Naive thymus-derived CD4-positive, alpha-beta T cell (primary cell): ENCODE measurements around the gene SHCBP1L. TPM values are rescaled to one million over a fixed set of nuclear protein-coding genes. Genes with fewer than 3 reads are reported as not detected.

ENCODE experiments used
- ATAC-seq: fragments of 150-1000 bp; cut with Tn5 transposase; 2 replicates; pipeline ENCODE4 v1.10.0; 2021; ENCODE audit warnings: mild to moderate bottlenecking, moderate library complexity
- CTCF ChIA-PET: fragments of 350-600 bp; sonication (Branson Sonifier 250); formaldehyde crosslinking; loops from one replicate; lab custom pipeline; 2021; ENCODE audit warnings: antibody characterized with exemption; lab: Charles Lee
- POLR2A ChIA-PET: fragments of 350-600 bp; sonication (Branson Sonifier 250); formaldehyde crosslinking; loops from one replicate; lab custom pipeline; 2021; ENCODE audit warnings: antibody characterized with exemption, inconsistent platforms; lab: Charles Lee
- DNase-seq, 9 donors: peaks; one replicate each; pipeline versions ENCODE4 v3.0.0 to v3.0.0-alpha.2; 2020 to 2022; ENCODE audit warnings: mixed read lengths in 1 of 9
- H3K27ac ChIP-seq: one replicate; pipeline ENCODE4 v1.7.0; 2013; ENCODE audit warnings: mild to moderate bottlenecking, low read depth, low read length, moderate library complexity
- H3K27me3 ChIP-seq, 2 donors: one replicate each; pipeline ENCODE4 v1.7.0; 2013; ENCODE audit warnings: low read length in 2 of 2, mild to moderate bottlenecking in 2 of 2, moderate library complexity in 2 of 2; ENCODE audit not compliant: control insufficient read depth in 2 of 2, insufficient read depth in 2 of 2
- H3K36me3 ChIP-seq, 3 experiments: 1 replicate in 2 of 3; 2 replicates in 1 of 3; pipeline ENCODE4 v1.7.0; 2013; ENCODE audit warnings: low read length in 3 of 3, mild to moderate bottlenecking in 3 of 3, moderate library complexity in 1 of 3; ENCODE audit not compliant: insufficient read depth in 3 of 3, control insufficient read depth in 2 of 3
- H3K4me1 ChIP-seq, 2 donors: one replicate each; pipeline ENCODE4 v1.7.0; 2013; ENCODE audit warnings: low read length in 2 of 2, mild to moderate bottlenecking in 2 of 2, moderate library complexity in 1 of 2; ENCODE audit not compliant: control insufficient read depth in 2 of 2, insufficient read depth in 2 of 2
- H3K4me3 ChIP-seq: 2 replicates; pipeline ENCODE4 v1.7.0; 2013; ENCODE audit warnings: mild to moderate bottlenecking, low read length
- H3K9me3 ChIP-seq, 3 experiments: 1 replicate in 2 of 3; 2 replicates in 1 of 3; pipeline ENCODE4 v1.7.0; 2013; ENCODE audit warnings: low read length in 3 of 3; ENCODE audit not compliant: control insufficient read depth in 2 of 3
- H3K27ac Mint-ChIP-seq, 9 donors: one replicate each; pipeline ENCODE4 v1.8.0; 2020 to 2022; ENCODE audit warnings: mixed read lengths in 9 of 9, mild to moderate bottlenecking in 8 of 9, moderate library complexity in 5 of 9, inconsistent platforms in 2 of 9
- H3K27me3 Mint-ChIP-seq, 5 donors: one replicate each; pipeline ENCODE4 v1.8.0; 2021 to 2022; ENCODE audit warnings: mixed read lengths in 5 of 5, mild to moderate bottlenecking in 1 of 5
- H3K36me3 Mint-ChIP-seq, 5 donors: one replicate each; pipeline ENCODE4 v1.8.0; 2020 to 2022; ENCODE audit warnings: mixed read lengths in 5 of 5, mild to moderate bottlenecking in 3 of 5, inconsistent platforms in 1 of 5
- H3K4me1 Mint-ChIP-seq, 7 donors: one replicate each; pipeline ENCODE4 v1.8.0; 2020 to 2022; ENCODE audit warnings: mixed read lengths in 7 of 7, mild to moderate bottlenecking in 3 of 7, inconsistent platforms in 1 of 7
- H3K4me3 Mint-ChIP-seq, 10 donors: one replicate each; pipeline ENCODE4 v1.8.0; 2020 to 2022; ENCODE audit warnings: mild to moderate bottlenecking in 10 of 10, mixed read lengths in 10 of 10, moderate library complexity in 6 of 10, inconsistent platforms in 2 of 10
- H3K9me3 Mint-ChIP-seq, 11 donors: one replicate each; pipeline ENCODE4 v1.8.0; 2020 to 2022; ENCODE audit warnings: mixed read lengths in 11 of 11, mild to moderate bottlenecking in 4 of 11, inconsistent platforms in 1 of 11, moderate library complexity in 1 of 11
- intact Hi-C, 2 donors: fragments of 100-400 bp; cut with micrococcal nuclease; formaldehyde crosslinking; loops; one replicate each; pipeline ENCODE4 v1.15.1; 2023
- polyA plus RNA-seq, 2 donors: library from polyadenylated mRNA; unstranded; fragments of 300-500 nt; fragmentation: Illumina TruSeq; gene quantifications; one replicate each; pipeline ENCODE4 v1.2.3, GENCODE V29; 2021
- total RNA-seq, 6 experiments: library from RNA in 5 of 6; stranded (reverse) in 5 of 6; gene quantifications; 1 replicate in 5 of 6; 2 replicates in 1 of 6; pipeline ENCODE4 v1.2.3 and lab custom pipeline; 2021 to 2026

SHCBP1L gene
- not detected for total RNA-seq
- polyA plus RNA-seq: not detected
- not detected for total RNA-seq (lab: John Stamatoyannopoulos, UW)

- H3K36me3 ChIP-seq: no peaks in the 10 kb centered on the region
- Mint-ChIP-seq H3K27me3 (peaks cover 33 to 44% (median 34%) of the 10 kb centered on the region in 5 donors), H3K4me3 (peak within 1 kb of the TSS in 7 of 10 donors; percentile 42 to 72 (median 50)), H3K9me3 (peaks cover 0 to 5% (median 0%) of the 10 kb centered on the region in 11 donors), H3K27ac (no peak within 1 kb of the TSS), H3K4me1 (peaks cover 0 to 5% (median 0%) of the 10 kb centered on the region in 7 donors), H3K36me3 (no peaks in the 10 kb centered on the region)
- ChIA-PET CTCF (interaction anchor here (0.6 kb wide), 1 partner anchor 24 kb away, joined by 3 read pairs; no protein-coding TSS in a partner anchor), POLR2A (no interaction called here)
- no peaks in the 10 kb centered on the region for H3K9me3 ChIP-seq
- no peak within 1 kb of the TSS for H3K4me3 ChIP-seq
- ATAC-seq (no peak), DNase-seq (peak in 1 of 9 donors; percentile 3)
- H3K27ac ChIP-seq: no peak within 1 kb of the TSS
- H3K4me1 ChIP-seq: no peaks in the 10 kb centered on the region
- no peaks in the 10 kb centered on the region for H3K27me3 ChIP-seq
- intact Hi-C loops: no loop called here
Observed at GRCh38 chr1:182952677-182953444, at the start of gene SHCBP1L. TSS of gene SHCBP1L (minus strand) at chr1:182953166. CDS start at chr1:182953133, 33 bp downstream.

- Mint-ChIP-seq H3K4me1 (no peaks in the 10 kb centered on the region), H3K36me3 (peaks cover 0 to 4% (median 0%) of the 10 kb centered on the region in 5 donors), H3K9me3 (peaks cover 0 to 10% (median 3%) of the 10 kb centered on the region in 11 donors), H3K27me3 (peaks cover 31 to 65% (median 52%) of the 10 kb centered on the region in 5 donors), H3K4me3 (no peak overlapping the region), H3K27ac (no peak overlapping the region)
- H3K4me3 ChIP-seq: no peak overlapping the region
- ChIA-PET CTCF (no interaction called here), POLR2A (no interaction called here)
- no peak for ATAC-seq
- H3K27ac ChIP-seq: no peak overlapping the region
- no peaks in the 10 kb centered on the region for H3K4me1 ChIP-seq
- H3K36me3 ChIP-seq: no peaks in the 10 kb centered on the region
- no peaks in the 10 kb centered on the region for H3K27me3 ChIP-seq
- intact Hi-C loops: no loop called here
- H3K9me3 ChIP-seq: no peaks in the 10 kb centered on the region
- no peak for DNase-seq
Observed at GRCh38 chr1:183002267-183002666, 49.3 kb upstream of the SHCBP1L start.

- ChIA-PET CTCF (interaction anchor here (0.6 to 0.7 kb wide), 2 partner anchors 144 to 316 kb away, joined by 3 read pairs; no protein-coding TSS in a partner anchor), POLR2A (no interaction called here)
- intact Hi-C loops: no loop called here
- no peaks in the 10 kb centered on the region for H3K4me1 Mint-ChIP-seq
- peaks cover 32 to 60% (median 52%) of the 10 kb centered on the region in 5 donors for H3K27me3 Mint-ChIP-seq
- no peak overlapping the region for H3K4me3 ChIP-seq
- H3K4me1 ChIP-seq: no peaks in the 10 kb centered on the region
- H3K27ac ChIP-seq: no peak overlapping the region
- no peak overlapping the region for H3K27ac Mint-ChIP-seq
- no peaks in the 10 kb centered on the region for H3K36me3 ChIP-seq
- H3K4me3 Mint-ChIP-seq: no peak overlapping the region
- no peak for ATAC-seq
- H3K9me3 ChIP-seq: no peaks in the 10 kb centered on the region
- DNase-seq: no peak
- H3K36me3 Mint-ChIP-seq: no peaks in the 10 kb centered on the region
- H3K27me3 ChIP-seq: no peaks in the 10 kb centered on the region
- H3K9me3 Mint-ChIP-seq: peaks cover 0 to under 1% (median 0%) of the 10 kb centered on the region in 11 donors
Observed at GRCh38 chr1:183000167-183000962, 47.4 kb upstream of the SHCBP1L start.

GRCh38 chr1:182998482-182998881 lies 45.5 kb upstream of the SHCBP1L start:
- intact Hi-C loops: no loop called here
- Mint-ChIP-seq H3K4me1 (no peaks in the 10 kb centered on the region), H3K27ac (no peak overlapping the region), H3K9me3 (no peaks in the 10 kb centered on the region), H3K27me3 (peaks cover 22 to 41% (median 39%) of the 10 kb centered on the region in 5 donors), H3K36me3 (no peaks in the 10 kb centered on the region), H3K4me3 (no peak overlapping the region)
- Histone ChIP-seq H3K4me3 (no peak overlapping the region), H3K36me3 (no peaks in the 10 kb centered on the region), H3K9me3 (no peaks in the 10 kb centered on the region), H3K27ac (no peak overlapping the region), H3K27me3 (no peaks in the 10 kb centered on the region), H3K4me1 (no peaks in the 10 kb centered on the region)
- POLR2A ChIA-PET: no interaction called here
- CTCF ChIA-PET: no interaction called here
- ATAC-seq (no peak), DNase-seq (no peak)

- peaks cover 21 to 46% (median 36%) of the 10 kb centered on the region in 5 donors for H3K27me3 Mint-ChIP-seq
- no peaks in the 10 kb centered on the region for H3K9me3 Mint-ChIP-seq
- ChIA-PET POLR2A (no interaction called here), CTCF (no interaction called here)
- Histone ChIP-seq H3K27me3 (peaks cover 0 to 3% of the 10 kb centered on the region in 2 donors), H3K27ac (no peak overlapping the region), H3K4me3 (no peak overlapping the region), H3K4me1 (no peaks in the 10 kb centered on the region), H3K9me3 (no peaks in the 10 kb centered on the region), H3K36me3 (no peaks in the 10 kb centered on the region)
- no peak overlapping the region for H3K4me3 Mint-ChIP-seq
- no peak for DNase-seq
- no peak overlapping the region for H3K27ac Mint-ChIP-seq
- H3K4me1 Mint-ChIP-seq: no peaks in the 10 kb centered on the region
- no peak for ATAC-seq
- intact Hi-C loops: no loop called here
- no peaks in the 10 kb centered on the region for H3K36me3 Mint-ChIP-seq
Observed at GRCh38 chr1:182996816-182997215, 43.9 kb upstream of the SHCBP1L start.

GRCh38 chr1:182995894-182996293 lies 42.9 kb upstream of the SHCBP1L start:
- no peak overlapping the region for H3K27ac Mint-ChIP-seq
- Histone ChIP-seq H3K4me3 (no peak overlapping the region), H3K27ac (no peak overlapping the region), H3K4me1 (no peaks in the 10 kb centered on the region), H3K27me3 (peaks cover 0 to 4% of the 10 kb centered on the region in 2 donors), H3K9me3 (no peaks in the 10 kb centered on the region), H3K36me3 (no peaks in the 10 kb centered on the region)
- H3K9me3 Mint-ChIP-seq: no peaks in the 10 kb centered on the region
- DNase-seq: no peak
- ChIA-PET POLR2A (no interaction called here), CTCF (no interaction called here)
- no peak overlapping the region for H3K4me3 Mint-ChIP-seq
- no peaks in the 10 kb centered on the region for H3K4me1 Mint-ChIP-seq
- peaks cover 23 to 45% (median 36%) of the 10 kb centered on the region in 5 donors for H3K27me3 Mint-ChIP-seq
- intact Hi-C loops: no loop called here
- H3K36me3 Mint-ChIP-seq: no peaks in the 10 kb centered on the region
- no peak for ATAC-seq
